GM23248 (cell line): ENCODE results near the gene RIPOR3. TPM values are rescaled to one million over a fixed set of nuclear protein-coding genes. Genes with fewer than 3 reads are reported as not detected.

Experiments used
- DNase-seq: peaks from one replicate; pipeline ENCODE4 v3.0.0-alpha.2; 2015
- H2AFZ ChIP-seq: fragments of 200-600 bp; sonication (generic); 2 replicates; pipeline ENCODE4 v1.6.1; 2016; ENCODE audit warnings: antibody characterized with exemption
- H3F3A ChIP-seq: fragments of 200-600 bp; sonication (generic); 2 replicates; pipeline ENCODE4 v1.6.1; 2016; ENCODE audit warnings: mild to moderate bottlenecking, antibody characterized with exemption, mixed run types; ENCODE audit not compliant: insufficient read depth
- H3K27ac ChIP-seq: fragments of 200-600 bp; sonication (generic); 2 replicates; pipeline ENCODE4 v1.5.1; 2016; ENCODE audit warnings: mild to moderate bottlenecking
- H3K27me3 ChIP-seq: fragments of 200-600 bp; sonication (generic); replicated peaks from 2 replicates; pipeline ENCODE4 v1.6.1; 2016; ENCODE audit warnings: mild to moderate bottlenecking; ENCODE audit not compliant: insufficient read depth
- H3K36me3 ChIP-seq: fragments of 200-600 bp; sonication (generic); 2 replicates; pipeline ENCODE4 v1.6.1; 2016; ENCODE audit warnings: low read depth, mild to moderate bottlenecking
- H3K4me1 ChIP-seq: fragments of 200-600 bp; sonication (generic); 2 replicates; pipeline ENCODE4 v1.6.1; 2016; ENCODE audit warnings: mild to moderate bottlenecking; ENCODE audit not compliant: insufficient read depth
- H3K4me2 ChIP-seq: fragments of 200-600 bp; sonication (generic); one replicate; pipeline ENCODE4 v1.6.1; 2016; ENCODE audit warnings: mild to moderate bottlenecking; ENCODE audit not compliant: unreplicated experiment
- H3K4me3 ChIP-seq: fragments of 200-600 bp; sonication (generic); 2 replicates; pipeline ENCODE4 v1.5.1; 2016; ENCODE audit warnings: mild to moderate bottlenecking
- H3K79me2 ChIP-seq: fragments of 200-600 bp; sonication (generic); 2 replicates; pipeline ENCODE4 v1.6.1; 2016; ENCODE audit warnings: mild to moderate bottlenecking; ENCODE audit not compliant: insufficient read depth
- H3K9ac ChIP-seq: fragments of 200-600 bp; sonication (generic); 2 replicates; pipeline ENCODE4 v1.6.1; 2016; ENCODE audit warnings: mild to moderate bottlenecking
- H3K9me2 ChIP-seq: fragments of 200-600 bp; sonication (generic); 2 replicates; pipeline ENCODE4 v1.6.1; 2016; ENCODE audit warnings: mixed run types, mild to moderate bottlenecking, moderate library complexity; ENCODE audit not compliant: insufficient read depth
- H3K9me3 ChIP-seq: fragments of 200-600 bp; sonication (generic); one replicate; pipeline ENCODE4 v1.6.1; 2017; ENCODE audit warnings: low read depth
- H4K20me1 ChIP-seq: fragments of 200-600 bp; sonication (generic); 2 replicates; pipeline ENCODE4 v1.6.0; 2016; ENCODE audit not compliant: insufficient read depth
- EZH2 ChIP-seq: fragments of 200-600 bp; sonication (generic); IDR thresholded peaks from 2 replicates; pipeline ENCODE4 v1.6.1; 2018; ENCODE audit warnings: antibody characterized with exemption, mild to moderate bottlenecking; ENCODE audit not compliant: insufficient read depth, poor library complexity, severe bottlenecking
- EZH2phosphoT487 ChIP-seq: fragments of 200-600 bp; sonication (generic); IDR thresholded peaks from 2 replicates; pipeline ENCODE4 v1.6.1; 2018; ENCODE audit warnings: antibody characterized with exemption, moderate library complexity, mild to moderate bottlenecking, low read depth; ENCODE audit not compliant: insufficient read depth
- WGBS, 2 experiments: methylation state at CpG; one replicate each; pipeline ENCODE4 v1.1.6; 2015 to 2017; ENCODE audit warnings: low lambda C conversion rate in 2 of 2, low coverage in 1 of 2; ENCODE audit errors: missing lambda C conversion rate in 2 of 2; 5-methylcytosine and 5-hydroxymethylcytosine counted together
- in situ Hi-C: fragments of 300-500 bp; cut with MboI; formaldehyde crosslinking; loops from 2 replicates; pipeline ENCODE4 v1.15.0; 2020
- polyA plus RNA-seq: library from polyadenylated mRNA; unstranded; fragments of >200 nt; fragmentation: Nextera tagmentation; extraction: Ambion mirVana; gene quantifications from 2 replicates; pipeline ENCODE4 v1.2.1, GENCODE V29; 2016
- total RNA-seq: library from RNA; depleted of rRNA; stranded (reverse); fragments of >200 nt; shearing (Covaris generic); gene quantifications from 2 replicates; pipeline ENCODE4 v1.2.3, GENCODE V29; 2014

The RIPOR3 gene
- total and polyA plus RNA-seq, 2 experiments from 2014 or later: 0.49 TPM; not detected in 1

DNA sequence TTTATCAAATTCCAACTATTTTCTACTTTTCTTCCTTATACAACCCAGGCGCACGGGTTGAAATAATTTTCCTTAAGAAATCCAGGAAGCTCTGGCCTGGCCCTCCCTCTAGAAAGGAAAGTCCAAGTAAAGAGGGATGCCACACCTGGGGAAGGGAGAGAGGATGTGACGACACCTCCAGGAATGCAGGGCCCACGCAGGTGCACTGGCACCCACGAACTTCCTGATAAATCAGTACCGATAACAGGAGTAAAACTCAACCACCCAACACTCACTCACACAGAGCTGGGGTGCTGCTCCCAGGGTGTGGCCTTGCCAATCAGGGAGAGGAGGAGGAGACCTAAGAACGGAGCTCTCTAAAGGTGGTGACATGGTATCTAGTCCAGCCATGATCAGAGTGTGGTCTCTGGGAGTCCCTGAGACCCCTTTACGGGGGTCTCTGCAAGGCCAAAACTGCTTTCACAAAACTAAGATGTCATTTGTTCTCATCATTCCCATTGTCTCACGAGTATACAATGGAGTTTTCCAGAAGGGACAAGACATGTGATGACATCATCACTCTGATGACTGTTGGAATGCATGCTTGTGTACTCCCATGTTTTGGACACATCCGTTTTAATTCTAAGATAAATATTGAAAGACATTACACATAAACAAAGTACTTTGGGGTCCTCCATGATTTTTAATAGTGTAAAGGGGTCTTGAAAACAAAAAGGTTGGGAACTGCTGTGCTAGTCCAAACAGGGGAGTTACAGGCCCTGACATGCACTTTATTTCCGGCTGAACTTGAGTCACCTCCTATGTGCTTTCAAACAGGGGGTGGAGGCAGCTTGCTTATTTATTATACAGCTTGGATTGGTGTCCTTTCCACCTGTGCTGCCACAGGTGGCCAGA, 37.9 kb upstream of the RIPOR3 start:
- no peaks in the 10 kb centered on the region for H4K20me1 ChIP-seq
- in situ Hi-C loops: loop anchor here (25.0 kb wide), 1 partner anchor 542 kb away; the partner anchor contains the start of gene CEBPB
- 80 to 82% methylated on average over 11 of the region's 11 CpGs for WGBS, 2 experiments
- no peaks in the 10 kb centered on the region for H3K9me3 ChIP-seq
- peaks cover 20% of the 10 kb centered on the region for H3K4me1 ChIP-seq
- H3F3A ChIP-seq: peaks cover 32% of the 10 kb centered on the region
- no peaks in the 10 kb centered on the region for H3K79me2 ChIP-seq
- H3K4me3 ChIP-seq: no peak overlapping the region
- H3K4me2 ChIP-seq: no peak overlapping the region
- TF ChIP-seq EZH2phosphoT487 (no peak), EZH2 (no peak)
- no peaks in the 10 kb centered on the region for H3K36me3 ChIP-seq
- no peaks in the 10 kb centered on the region for H3K27me3 ChIP-seq
- peak; percentile 46 for DNase-seq
- H3K9me2 ChIP-seq: no peaks in the 10 kb centered on the region
- H3K27ac ChIP-seq: no peak overlapping the region
- no peak overlapping the region for H2AFZ ChIP-seq
- no peak overlapping the region for H3K9ac ChIP-seq

DNA sequence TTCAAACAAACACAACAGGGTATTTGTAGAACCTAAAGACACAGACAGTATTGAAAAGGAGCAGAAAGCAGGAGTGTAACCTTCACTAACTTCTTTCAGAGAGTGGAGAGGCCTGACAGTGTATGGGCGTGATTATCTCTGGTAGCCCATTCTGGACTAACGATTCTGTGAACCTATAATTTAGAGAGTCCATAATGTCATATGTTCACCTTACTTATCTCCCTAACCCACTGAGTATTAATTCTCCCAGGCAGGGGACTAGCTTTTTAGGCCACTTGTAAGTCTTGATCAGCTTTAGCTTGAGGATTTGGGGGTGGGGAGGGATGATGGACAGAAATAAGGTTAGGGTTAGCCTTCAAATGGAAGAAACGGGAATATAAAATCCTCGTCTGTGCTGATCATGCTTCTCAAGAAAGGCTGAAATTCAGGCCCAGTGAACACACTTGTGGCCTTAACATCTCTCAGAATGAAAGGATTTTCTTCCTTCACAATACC, 37.2 kb upstream of the RIPOR3 start:
- peaks cover 32% of the 10 kb centered on the region for H3F3A ChIP-seq
- H3K36me3 ChIP-seq: no peaks in the 10 kb centered on the region
- H3K4me1 ChIP-seq: peaks cover 23% of the 10 kb centered on the region
- no peak for DNase-seq
- 98 to 100% methylated on average over 4 of the region's 4 CpGs for WGBS, 2 experiments
- TF ChIP-seq EZH2phosphoT487: no peak
- TF ChIP-seq EZH2: no peak
- H3K9me3 ChIP-seq: no peaks in the 10 kb centered on the region
- H3K27ac ChIP-seq: no peak overlapping the region
- in situ Hi-C loops: loop anchor here (25.0 kb wide), 1 partner anchor 541 kb away; the partner anchor contains the start of gene CEBPB
- H4K20me1 ChIP-seq: no peaks in the 10 kb centered on the region
- no peaks in the 10 kb centered on the region for H3K27me3 ChIP-seq
- no peak overlapping the region for H3K9ac ChIP-seq
- no peaks in the 10 kb centered on the region for H3K79me2 ChIP-seq
- no peak overlapping the region for H2AFZ ChIP-seq
- H3K9me2 ChIP-seq: no peaks in the 10 kb centered on the region
- H3K4me2 ChIP-seq: no peak overlapping the region
- no peak overlapping the region for H3K4me3 ChIP-seq

DNA sequence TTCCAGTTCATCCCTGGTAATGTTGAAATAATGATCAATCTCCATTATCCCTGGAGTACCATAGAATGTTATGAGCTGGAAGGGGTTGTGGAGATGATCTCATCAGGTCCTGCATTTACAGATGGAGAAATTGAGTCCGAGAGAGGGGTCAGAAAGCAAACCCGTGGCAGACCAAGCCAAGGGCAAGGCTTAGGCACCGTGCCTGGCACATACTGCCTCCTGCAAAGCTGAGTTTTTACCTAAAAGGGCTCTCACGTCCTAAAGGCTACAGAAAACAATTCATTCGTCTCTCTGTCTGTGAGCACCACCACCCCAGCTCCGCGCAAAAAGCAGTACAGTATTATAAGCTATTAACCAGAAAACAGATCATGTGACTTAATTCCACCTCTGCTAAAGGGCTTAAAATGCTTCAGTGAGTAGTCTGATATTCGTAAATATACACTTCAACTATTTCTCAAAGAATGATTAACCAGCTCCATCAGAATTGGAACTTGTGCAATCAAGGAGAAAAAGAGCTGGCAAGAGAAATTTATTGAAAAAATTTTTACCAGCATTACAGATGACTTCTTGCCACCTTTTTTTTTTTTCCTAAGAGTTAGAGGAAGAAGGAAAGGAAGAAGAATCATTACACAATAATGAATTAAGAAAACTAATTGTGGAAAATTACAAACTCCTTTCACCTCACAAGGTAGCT, 36.6 kb upstream of the RIPOR3 start:
- no peak overlapping the region for H3K27ac ChIP-seq
- no peak overlapping the region for H3K9ac ChIP-seq
- DNase-seq: no peak
- TF ChIP-seq EZH2 (no peak), EZH2phosphoT487 (no peak)
- no peak overlapping the region for H3K4me3 ChIP-seq
- H3K36me3 ChIP-seq: no peaks in the 10 kb centered on the region
- H2AFZ ChIP-seq: no peak overlapping the region
- H3K9me3 ChIP-seq: no peaks in the 10 kb centered on the region
- no peaks in the 10 kb centered on the region for H3K27me3 ChIP-seq
- no peaks in the 10 kb centered on the region for H3K79me2 ChIP-seq
- no peaks in the 10 kb centered on the region for H3K9me2 ChIP-seq
- WGBS, 2 experiments: 78 to 82% methylated on average over 8 of the region's 8 CpGs
- H3K4me2 ChIP-seq: no peak overlapping the region
- H3F3A ChIP-seq: peaks cover 32% of the 10 kb centered on the region
- in situ Hi-C loops: loop anchor here (25.0 kb wide), 1 partner anchor 541 kb away; the partner anchor contains the start of gene CEBPB
- H4K20me1 ChIP-seq: no peaks in the 10 kb centered on the region
- H3K4me1 ChIP-seq: peaks cover 23% of the 10 kb centered on the region

DNA sequence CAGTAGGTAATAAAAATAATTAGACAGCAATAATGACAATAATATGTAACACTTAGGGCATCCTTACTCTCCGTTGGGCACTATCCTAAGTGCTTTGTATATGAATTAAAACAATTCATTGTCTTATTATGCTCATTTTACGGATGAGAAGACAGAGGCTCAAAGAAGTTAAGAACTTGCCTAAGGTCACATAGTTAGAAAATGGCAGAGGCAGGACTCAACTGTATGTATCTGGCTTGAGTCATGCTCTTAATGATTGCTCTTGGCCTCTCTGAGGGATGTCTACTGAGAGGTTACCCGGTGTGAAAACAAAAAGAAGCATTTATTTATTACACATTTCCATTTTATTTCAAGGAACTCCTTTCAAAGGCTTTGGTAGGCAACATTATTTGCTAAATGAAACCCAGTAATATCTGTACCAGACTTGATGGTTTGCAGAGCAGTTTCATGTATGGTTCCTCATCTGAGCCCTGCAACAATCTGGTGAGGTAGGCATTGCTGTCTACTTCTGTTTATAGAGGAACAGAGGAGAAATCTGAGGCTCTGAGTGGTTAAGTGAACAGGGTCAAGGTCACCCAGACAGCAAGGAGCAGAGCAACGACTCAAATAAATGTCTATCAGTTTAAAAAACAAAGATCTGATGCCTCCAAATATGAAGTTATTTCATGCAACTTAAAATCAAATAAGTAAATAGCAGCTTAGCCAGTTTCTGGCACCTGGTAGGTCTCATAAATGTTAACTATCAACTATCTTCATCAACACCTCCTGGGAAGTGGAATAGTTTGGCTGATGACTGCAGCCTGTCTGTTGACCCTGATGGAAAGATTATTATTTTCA, 35.8 kb upstream of the RIPOR3 start:
- H3K27me3 ChIP-seq: no peaks in the 10 kb centered on the region
- H3K9me2 ChIP-seq: no peaks in the 10 kb centered on the region
- H3K4me3 ChIP-seq: no peak overlapping the region
- peaks cover 32% of the 10 kb centered on the region for H3F3A ChIP-seq
- TF ChIP-seq EZH2phosphoT487: no peak
- no peak for TF ChIP-seq EZH2
- no peak overlapping the region for H3K4me2 ChIP-seq
- no peak overlapping the region for H3K9ac ChIP-seq
- H3K9me3 ChIP-seq: no peaks in the 10 kb centered on the region
- peak; percentile 13 for DNase-seq
- 89 to 95% methylated on average over 4 of the region's 4 CpGs for WGBS, 2 experiments
- H2AFZ ChIP-seq: no peak overlapping the region
- no peaks in the 10 kb centered on the region for H3K79me2 ChIP-seq
- peaks cover 23% of the 10 kb centered on the region for H3K4me1 ChIP-seq
- H4K20me1 ChIP-seq: no peaks in the 10 kb centered on the region
- no peaks in the 10 kb centered on the region for H3K36me3 ChIP-seq
- in situ Hi-C loops: loop anchor here (25.0 kb wide), 1 partner anchor 540 kb away; the partner anchor contains the start of gene CEBPB
- H3K27ac ChIP-seq: no peak overlapping the region
